NCI-H82 (cell line): ENCODE measurements around the gene TEX50.
"Not testable (repeated sequence)": the region's sequence is repeated elsewhere in the genome, so short reads cannot be mapped to it uniquely, and the experiment has no call there.

Experiments
- DNase-seq: peaks from one replicate; lab custom pipeline; 2025; lab: John Stamatoyannopoulos, UW

TEX50 gene, protein sequence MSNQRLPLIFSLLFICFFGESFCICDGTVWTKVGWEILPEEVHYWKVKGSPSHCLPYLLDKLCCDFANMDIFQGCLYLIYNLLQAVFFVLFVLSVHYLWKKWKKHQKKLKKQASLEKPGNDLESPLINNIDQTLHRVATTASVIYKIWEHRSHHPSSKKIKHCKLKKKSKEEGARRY

DNA sequence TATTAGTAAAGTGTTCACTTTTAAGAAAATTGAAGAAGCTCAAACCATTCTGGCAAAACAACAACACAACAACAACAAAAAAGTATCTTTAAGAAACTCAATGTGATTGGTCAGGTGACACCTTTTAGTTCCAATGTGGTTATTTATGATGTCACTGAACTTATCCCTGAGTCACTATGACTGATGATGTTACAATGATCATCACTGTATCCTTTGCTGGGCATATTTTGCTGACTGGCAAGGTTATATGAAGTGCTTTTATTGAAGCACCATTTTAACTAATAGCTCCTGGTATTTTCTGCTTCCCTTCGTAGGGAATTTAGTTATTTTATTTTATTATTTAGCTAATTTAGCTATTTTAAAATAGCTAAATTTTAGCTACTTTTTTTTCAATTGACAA lies at the start of gene TEX50:
Gene TEX50, plus strand, starts transcription at position 223 of the 400 bp plus-strand sequence. CDS start 184 bp downstream, outside the sequence.
- no peak for DNase-seq

- no peak for DNase-seq
These were observed 44.6 kb upstream of the TEX50 start for GRCh38 chr1:173590557-173590956.

GRCh38 chr1:173591138-173591537 lies 44.0 kb upstream of the TEX50 start:
- peak; percentile 6 for DNase-seq

DNA sequence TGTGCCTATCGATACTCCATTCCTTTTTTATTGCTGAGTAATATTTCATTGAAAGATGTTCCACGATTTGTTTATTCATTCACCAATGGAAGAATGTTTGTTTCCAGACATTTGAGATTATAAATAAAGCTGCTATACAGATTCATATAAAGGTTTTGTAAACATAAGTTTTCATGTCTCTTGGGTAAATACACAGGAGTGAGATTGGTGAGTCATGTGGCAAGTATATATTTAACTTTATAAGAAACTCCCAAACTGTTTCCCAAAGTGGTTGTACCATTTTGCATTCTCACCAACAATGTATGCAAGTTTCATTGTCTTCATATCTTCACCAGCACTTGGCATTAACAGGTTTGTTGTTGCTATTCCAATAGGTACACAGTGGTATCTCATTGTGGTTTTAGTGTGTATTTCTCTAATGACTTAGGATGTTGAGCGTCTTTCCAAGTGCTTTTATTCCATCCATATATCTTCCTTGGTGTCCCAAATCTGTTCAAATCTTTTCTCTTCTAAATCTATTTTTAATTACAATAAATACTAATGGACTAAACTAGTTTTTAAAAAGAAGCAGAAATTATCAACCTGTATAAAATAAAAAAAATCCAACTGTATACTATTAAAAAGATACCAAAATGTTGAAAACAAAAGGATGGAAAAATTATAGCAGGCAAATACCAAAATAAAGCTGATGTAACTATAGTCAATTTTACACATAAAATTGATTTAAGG lies 38.9 kb upstream of the TEX50 start:
- no peak for DNase-seq

GRCh38 chr1:173601588-173601987 lies 33.5 kb upstream of the TEX50 start:
- no peak for DNase-seq

DNA sequence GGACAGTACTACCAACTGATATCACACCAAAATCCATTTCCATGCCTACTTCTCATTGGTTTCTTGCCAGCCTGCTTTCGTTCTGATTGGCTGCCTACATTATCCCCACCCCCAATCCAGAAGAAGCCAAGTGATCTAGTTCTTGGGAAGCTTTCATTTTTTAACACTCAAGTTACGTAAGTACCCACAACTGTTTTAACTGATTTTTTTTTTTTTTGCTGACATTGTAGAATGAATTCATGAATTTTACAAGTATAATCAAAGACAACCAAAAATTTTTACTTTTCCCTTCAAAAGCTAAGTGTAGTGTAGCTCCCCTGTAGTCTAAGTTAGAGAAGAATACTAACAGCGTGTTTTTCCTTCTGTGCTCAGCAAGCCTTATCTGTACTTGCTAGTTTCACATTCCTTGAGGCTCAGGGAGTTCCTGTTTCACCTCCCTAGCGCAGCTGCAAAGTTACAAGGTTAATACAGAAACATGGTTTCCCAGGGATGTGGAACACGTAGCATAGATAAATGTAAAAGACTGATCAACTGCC lies 32.0 kb upstream of the TEX50 start, which contains the start of gene SLC9C2:
Gene SLC9C2, minus strand, starts transcription at position 17 of the 536 bp plus-strand sequence. CDS start 1,296 bp downstream, outside the sequence.
- DNase-seq: no peak

- no peak for DNase-seq
These were observed 26.5 kb upstream of the TEX50 start for GRCh38 chr1:173608503-173609216.

DNA sequence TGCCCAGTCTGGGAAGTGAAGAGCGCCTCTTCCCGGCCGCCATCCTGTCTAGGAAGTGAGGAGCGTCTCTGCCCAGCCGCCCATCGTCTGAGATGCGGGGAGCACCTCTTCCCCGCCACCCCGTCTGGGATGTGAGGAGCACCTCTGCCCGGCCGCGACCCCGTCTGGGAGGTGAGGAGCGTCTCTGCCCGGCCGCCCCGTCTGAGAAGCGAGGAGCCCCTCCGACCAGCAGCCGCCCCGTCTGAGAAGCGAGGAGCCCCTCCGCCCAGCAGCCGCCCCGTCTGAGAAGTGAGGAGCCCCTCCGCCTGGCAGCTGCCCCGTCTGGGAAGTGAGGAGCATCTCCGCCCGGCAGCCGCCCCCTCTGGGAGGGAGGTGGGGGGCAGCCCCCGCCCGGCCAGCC lies 22.1 kb upstream of the TEX50 start:
- not testable (repeated sequence) for DNase-seq

DNA sequence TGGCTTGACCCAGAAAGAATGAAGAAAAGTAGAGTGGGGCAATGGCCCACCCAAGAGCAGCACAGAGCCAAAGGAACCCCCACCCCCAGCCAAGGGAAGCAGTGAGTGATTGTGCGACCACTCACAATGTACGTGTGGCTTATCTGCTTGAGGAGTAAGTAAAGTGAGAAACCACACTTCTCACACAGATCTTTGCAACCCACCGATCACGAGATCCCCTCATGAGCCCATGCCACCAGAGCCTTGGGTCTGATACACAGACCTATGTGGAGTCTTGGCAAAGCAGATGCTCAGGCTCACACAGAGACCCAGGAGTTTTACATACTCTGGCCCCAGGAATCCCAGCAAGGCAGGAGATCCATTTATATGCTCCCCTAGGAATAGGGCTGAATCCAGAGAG lies 18.3 kb upstream of the TEX50 start:
- DNase-seq: no peak

- no peak for DNase-seq
These were observed 7.9 kb upstream of the TEX50 start for GRCh38 chr1:173627269-173627668.

DNA sequence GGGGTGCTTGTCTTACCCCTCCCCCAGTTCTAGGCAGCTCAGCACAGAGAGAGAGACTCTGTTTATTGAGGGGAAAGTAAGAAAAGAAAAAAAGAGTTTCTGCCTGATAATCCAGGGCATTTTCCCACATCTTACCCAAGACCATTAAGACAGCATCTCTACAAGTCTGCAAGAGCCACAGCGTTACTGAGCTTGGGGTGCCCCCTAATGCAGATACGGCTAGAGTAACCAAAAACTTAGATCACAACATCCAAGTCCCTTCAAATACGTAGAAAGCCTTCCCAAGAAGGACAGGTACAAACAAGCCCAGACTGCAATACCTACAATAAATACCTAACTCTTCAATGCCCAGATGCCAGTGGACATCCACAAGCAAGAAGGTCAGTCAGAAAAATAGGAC lies 6.2 kb upstream of the TEX50 start:
- peak; percentile 20 for DNase-seq

DNA sequence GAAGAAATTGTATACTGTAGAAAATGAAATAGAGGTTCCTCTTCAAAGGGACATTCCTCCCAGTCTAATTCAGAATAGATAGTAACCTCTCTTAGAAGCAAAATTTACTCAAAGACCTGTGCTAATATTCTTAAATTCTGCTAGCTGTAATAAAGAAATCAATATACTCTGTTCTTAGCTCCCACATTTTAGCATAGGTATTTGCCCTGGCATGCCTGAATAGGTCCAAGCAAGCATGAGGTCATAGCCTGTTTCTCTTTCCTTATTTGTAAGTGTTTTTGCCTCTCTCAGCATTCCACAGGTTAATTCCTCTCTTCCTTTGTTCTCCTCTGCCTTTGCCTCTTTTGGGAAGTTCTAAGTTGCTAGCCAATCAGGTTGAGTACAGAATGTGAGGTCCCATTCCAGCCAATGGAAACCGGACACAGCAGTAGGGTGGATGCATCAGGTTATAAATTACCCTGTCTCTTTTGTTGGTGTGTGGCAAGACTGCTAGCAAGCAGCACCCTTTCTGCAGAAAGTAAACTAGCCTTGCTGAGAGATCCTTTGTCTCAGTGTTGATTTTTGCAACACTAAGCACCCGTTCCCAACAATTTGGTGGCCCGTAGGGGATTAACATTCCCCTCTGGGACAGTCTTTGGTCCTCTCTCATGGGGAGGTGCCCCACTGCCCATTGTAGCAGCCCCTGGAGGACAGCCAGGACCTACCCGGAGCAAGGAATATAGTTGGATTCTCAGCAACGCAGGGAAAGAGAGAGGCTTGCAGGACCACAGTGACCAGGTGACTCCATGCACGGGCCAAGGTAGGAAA lies 2.3 kb downstream of the TEX50 start:
- not testable (repeated sequence) for DNase-seq

- no peak for DNase-seq
These were observed 3.2 kb downstream of the TEX50 start for GRCh38 chr1:173638043-173639021.

- no peak for DNase-seq
These were observed 4.0 kb downstream of the TEX50 start for GRCh38 chr1:173639102-173639501.

- DNase-seq: not testable (repeated sequence)
These were observed 7.5 kb downstream of the TEX50 start for GRCh38 chr1:173642450-173643139.

GRCh38 chr1:173646656-173647055 lies 11.5 kb downstream of the TEX50 start:
- DNase-seq: no peak

- DNase-seq: no peak
These were observed 13.9 kb downstream of the TEX50 start for GRCh38 chr1:173648880-173649605.

DNA sequence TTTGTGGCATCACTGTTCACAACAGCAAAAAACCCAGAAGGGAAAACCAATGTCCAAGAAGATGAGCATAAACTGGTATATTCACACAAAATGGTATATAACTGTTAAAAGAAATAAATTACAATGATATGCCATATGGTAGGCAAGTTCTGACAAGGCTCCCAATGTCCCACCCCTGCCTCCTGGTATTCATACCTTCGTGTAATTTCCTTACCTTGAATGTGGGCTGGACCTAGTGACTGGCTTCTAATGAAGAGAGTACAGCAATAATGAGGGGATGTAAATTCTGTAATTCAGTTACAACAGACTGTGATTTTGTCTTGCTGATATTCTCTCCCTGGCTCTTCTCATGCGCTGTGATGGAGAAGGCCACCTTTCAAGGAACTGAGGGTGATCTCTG lies 25.2 kb downstream of the TEX50 start:
- DNase-seq: no peak

DNA sequence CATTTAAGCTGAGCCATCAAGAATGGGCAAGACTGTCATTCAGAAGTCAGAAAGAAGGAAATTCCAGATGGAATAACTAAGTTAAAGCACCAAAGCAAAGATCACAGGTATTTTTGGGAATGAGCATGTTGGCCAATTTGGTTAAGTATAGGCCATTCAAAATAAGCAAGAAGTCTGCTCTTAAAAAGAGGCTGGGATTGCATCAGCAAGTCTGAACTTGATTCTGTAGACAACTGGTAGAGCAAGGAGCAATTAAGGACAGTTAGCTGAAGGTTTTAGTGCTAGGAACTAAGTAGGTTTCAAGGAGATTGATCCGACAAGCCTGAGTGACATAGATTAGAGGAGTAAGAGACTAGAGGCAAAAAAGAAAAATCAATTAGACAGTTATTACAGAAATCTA lies 26.1 kb downstream of the TEX50 start:
- DNase-seq: peak; percentile 77
